ENCODE data around the gene GALNT5. TPM values are rescaled to one million over a fixed set of nuclear protein-coding genes. Genes with fewer than 3 reads are reported as not detected.

The GALNT5 gene
- total RNA-seq, 1 experiment from 2014 or later: 0.08 TPM

DNA sequence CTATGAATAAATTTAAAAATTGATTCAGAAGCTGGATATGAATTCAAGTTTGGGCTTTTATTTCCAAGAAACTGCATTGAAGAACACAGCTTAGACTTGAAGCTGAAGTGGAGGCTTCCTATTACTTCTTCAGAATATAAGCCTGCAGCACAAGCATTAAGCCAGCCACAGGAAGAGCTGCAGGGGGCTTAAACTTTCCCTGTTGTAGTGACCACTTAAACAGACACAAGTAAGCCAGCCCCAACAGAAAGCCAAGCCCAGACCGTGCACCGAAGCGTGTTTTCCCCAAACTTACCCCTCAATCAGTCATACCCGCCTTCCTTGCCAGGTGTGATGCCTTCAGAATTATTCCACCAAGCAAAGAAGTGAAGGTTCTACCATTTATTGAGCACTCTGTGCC lies 39.5 kb downstream of the GALNT5 start:
- no peak for ATAC-seq
- no TSS peak for BruUV-seq (replicated peaks)
- intact Hi-C loops (cut with micrococcal nuclease; ENCODE audit: unreplicated experiment): no loop called here

GRCh38 chr2:157301307-157301706 lies 43.8 kb downstream of the GALNT5 start:
- ATAC-seq (no peak), DNase-seq (ENCODE audit: low read depth, low spot score) (no peak)
- peaks cover 2% of the 10 kb centered on the region; the same call in 1 of the 2 replicates for H3K27me3 ChIP-seq (ENCODE audit: control insufficient read depth, insufficient read depth, low read length)
- no peak overlapping the region for H3K4me3 ChIP-seq (ENCODE audit: low read depth in 2 of 2, low read length in 2 of 2)
- H3K36me3 ChIP-seq (ENCODE audit: control insufficient read depth, insufficient read depth, low read length): no peaks in the 10 kb centered on the region
- no peaks in the 10 kb centered on the region for H3K4me1 ChIP-seq (ENCODE audit: control insufficient read depth, insufficient read depth, low read length)
- no peak overlapping the region for H3K27ac ChIP-seq (ENCODE audit: low read length)
- ChIA-PET CTCF (no interaction called here), POLR2A (no interaction called here)
- in situ Hi-C loops (cut with HindIII; ENCODE audit: low pct_unique_long_range_greater_than_20kb, low sequenced_read_pairs) (no loop called here), intact Hi-C loops (cut with micrococcal nuclease; ENCODE audit: unreplicated experiment) (loop anchor here (5.0 to 10.0 kb wide), 3 partner anchors 36 to 711 kb away; no protein-coding TSS in a partner anchor)
- no peak for TF ChIP-seq REST (IDR thresholded peaks at IDR 0.05; ENCODE audit: insufficient read depth in 1 of 2, low read depth in 2 of 2, low read length in 1 of 2)
- no peak for TF ChIP-seq TCF7L2 (IDR thresholded peaks at IDR 0.05; ENCODE audit: low read depth, low read length)
- TF ChIP-seq, protein P1, sequence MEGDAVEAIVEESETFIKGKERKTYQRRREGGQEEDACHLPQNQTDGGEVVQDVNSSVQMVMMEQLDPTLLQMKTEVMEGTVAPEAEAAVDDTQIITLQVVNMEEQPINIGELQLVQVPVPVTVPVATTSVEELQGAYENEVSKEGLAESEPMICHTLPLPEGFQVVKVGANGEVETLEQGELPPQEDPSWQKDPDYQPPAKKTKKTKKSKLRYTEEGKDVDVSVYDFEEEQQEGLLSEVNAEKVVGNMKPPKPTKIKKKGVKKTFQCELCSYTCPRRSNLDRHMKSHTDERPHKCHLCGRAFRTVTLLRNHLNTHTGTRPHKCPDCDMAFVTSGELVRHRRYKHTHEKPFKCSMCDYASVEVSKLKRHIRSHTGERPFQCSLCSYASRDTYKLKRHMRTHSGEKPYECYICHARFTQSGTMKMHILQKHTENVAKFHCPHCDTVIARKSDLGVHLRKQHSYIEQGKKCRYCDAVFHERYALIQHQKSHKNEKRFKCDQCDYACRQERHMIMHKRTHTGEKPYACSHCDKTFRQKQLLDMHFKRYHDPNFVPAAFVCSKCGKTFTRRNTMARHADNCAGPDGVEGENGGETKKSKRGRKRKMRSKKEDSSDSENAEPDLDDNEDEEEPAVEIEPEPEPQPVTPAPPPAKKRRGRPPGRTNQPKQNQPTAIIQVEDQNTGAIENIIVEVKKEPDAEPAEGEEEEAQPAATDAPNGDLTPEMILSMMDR (IDR thresholded peaks at IDR 0.05): no peak
- TF ChIP-seq SIN3A (IDR thresholded peaks at IDR 0.05; ENCODE audit: borderline replicate concordance, insufficient read depth, low read depth, low read length): no peak
- no peak for TF ChIP-seq POLR2AphosphoS5 (IDR thresholded peaks at IDR 0.05; ENCODE audit: low read depth, low read length)
- no peaks in the 10 kb centered on the region for H3K9me3 ChIP-seq (ENCODE audit: control insufficient read depth, insufficient read depth, low read depth, low read length)
- BruUV-seq (replicated peaks): no TSS peak

More for the DNA sequence above, 39.5 kb downstream of the GALNT5 start:
- Histone ChIP-seq H3K9me3 (ENCODE audit: control insufficient read depth, insufficient read depth, low read depth, low read length) (no peaks in the 10 kb centered on the region), H3K27ac (ENCODE audit: low read length) (no peak overlapping the region), H3K4me3 (ENCODE audit: low read depth in 2 of 2, low read length in 2 of 2) (no peak overlapping the region), H3K4me1 (ENCODE audit: control insufficient read depth, insufficient read depth, low read length) (no peaks in the 10 kb centered on the region), H3K27me3 (ENCODE audit: control insufficient read depth, insufficient read depth, low read length) (no peaks in the 10 kb centered on the region; the same call in 1 of the 2 replicates), H3K36me3 (ENCODE audit: control insufficient read depth, insufficient read depth, low read length) (no peaks in the 10 kb centered on the region)
- ChIA-PET POLR2A (no interaction called here), CTCF (no interaction called here)
- no peak for DNase-seq (ENCODE audit: low read depth, low spot score)
- in situ Hi-C loops (cut with HindIII; ENCODE audit: low pct_unique_long_range_greater_than_20kb, low sequenced_read_pairs): no loop called here
- TF ChIP-seq TCF7L2 (IDR thresholded peaks at IDR 0.05; ENCODE audit: low read depth, low read length) (no peak), REST (IDR thresholded peaks at IDR 0.05; ENCODE audit: insufficient read depth in 1 of 2, low read depth in 2 of 2, low read length in 1 of 2) (no peak), SIN3A (IDR thresholded peaks at IDR 0.05; ENCODE audit: borderline replicate concordance, insufficient read depth, low read depth, low read length) (no peak), POLR2AphosphoS5 (IDR thresholded peaks at IDR 0.05; ENCODE audit: low read depth, low read length) (no peak)
- TF ChIP-seq, protein P1 (IDR thresholded peaks at IDR 0.05): no peak

Measured in Panc1 (cell line).